NCI-H82 treated with DMSO at 0.1 percent for 48 hours (cell line): Measurements from ENCODE around the gene ZFP57.
A peak's percentile ranks its signal among the peaks of the same experiment; 100 is the strongest.

ENCODE experiments used
- DNase-seq: peaks from one replicate; lab custom pipeline; 2025; ENCODE audit not compliant: unreplicated experiment; lab: John Stamatoyannopoulos, UW

Gene ZFP57

DNA sequence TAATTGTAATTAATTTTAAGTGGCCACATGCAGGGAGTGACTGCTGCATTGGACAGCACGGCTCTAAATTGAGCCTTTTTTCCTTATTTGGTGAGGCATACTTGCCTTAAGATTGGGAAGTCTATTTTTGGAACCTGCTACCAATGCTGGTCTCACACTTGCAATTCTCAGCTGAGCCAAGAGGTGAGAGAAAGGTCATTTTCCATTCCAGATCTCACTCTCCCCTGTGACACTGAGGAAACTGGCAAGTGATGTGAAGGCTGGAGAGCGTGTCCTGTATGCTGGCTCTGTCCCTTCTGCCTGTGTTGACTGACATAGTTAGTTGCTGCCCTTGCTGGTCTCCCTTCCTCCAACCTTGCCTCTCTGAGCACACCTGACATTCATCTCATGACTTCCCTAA is 24.8 kb downstream of the ZFP57 start:
- DNase-seq: no peak

DNA sequence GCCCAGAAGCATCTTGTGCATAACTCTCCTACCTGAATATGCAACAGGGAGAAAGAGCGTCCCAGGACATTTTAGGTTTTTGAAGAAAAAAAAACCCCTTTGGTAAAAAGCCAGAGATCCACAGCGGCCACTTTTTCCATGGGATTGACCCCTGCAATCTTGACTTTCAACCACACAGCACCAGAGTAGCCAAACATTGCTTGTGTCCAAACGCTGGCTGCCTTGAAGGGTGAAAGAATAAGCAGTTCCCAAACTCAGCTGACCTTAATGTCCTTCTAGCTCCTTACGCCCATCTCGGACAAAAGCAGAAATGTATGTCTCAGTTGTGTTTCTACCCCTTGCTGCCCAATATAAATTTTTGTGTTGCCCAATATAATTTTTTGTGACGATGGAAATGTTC is 25.3 kb downstream of the ZFP57 start:
- no peak for DNase-seq

DNA sequence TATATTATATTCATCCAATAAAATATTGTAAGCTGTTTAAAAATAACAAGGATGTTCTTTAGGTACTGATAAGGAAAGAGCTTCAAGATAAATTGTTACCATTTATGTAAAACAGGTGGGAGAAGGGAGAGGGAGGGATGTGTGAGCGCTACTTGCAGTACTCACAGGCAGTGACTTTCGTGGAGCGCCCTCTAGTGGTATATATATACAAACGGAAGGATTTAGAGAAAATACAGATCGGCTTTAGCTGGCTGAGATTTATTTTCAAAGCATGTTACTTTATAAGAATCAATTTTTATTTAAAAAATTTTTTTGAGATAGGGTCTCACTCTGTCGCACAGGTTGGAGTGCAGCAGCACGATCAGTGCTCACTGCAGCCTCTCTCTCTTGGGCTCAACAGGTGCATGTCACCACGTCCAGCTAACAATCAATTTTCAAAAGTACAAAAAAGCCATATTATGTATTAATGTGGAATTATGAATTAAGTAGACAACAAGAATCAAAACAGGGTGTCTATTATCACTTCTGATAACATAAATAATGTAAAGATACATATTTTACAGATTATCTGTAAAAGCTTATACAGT is 27.4 kb downstream of the ZFP57 start:
- DNase-seq: peak; percentile 85

DNA sequence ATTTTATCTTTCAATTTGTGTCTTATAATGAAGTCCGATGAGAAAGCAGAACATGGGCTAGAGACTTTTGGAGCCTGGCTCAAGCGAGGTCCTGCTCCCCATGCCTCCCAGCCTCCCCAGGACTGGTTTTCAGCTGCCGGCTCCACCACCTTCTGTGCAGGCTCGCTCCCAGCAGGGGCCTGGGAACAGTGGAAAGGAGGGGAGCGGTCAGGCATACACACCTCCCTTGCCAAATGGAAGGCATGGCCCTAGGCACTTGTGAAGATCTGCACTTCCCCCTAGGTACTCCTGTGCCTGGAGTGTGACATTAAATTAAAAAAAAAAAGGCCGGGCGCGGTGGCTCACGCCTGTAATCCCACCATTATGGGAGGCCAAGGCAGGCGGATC is 28.8 kb downstream of the ZFP57 start:
- DNase-seq: no peak

DNA sequence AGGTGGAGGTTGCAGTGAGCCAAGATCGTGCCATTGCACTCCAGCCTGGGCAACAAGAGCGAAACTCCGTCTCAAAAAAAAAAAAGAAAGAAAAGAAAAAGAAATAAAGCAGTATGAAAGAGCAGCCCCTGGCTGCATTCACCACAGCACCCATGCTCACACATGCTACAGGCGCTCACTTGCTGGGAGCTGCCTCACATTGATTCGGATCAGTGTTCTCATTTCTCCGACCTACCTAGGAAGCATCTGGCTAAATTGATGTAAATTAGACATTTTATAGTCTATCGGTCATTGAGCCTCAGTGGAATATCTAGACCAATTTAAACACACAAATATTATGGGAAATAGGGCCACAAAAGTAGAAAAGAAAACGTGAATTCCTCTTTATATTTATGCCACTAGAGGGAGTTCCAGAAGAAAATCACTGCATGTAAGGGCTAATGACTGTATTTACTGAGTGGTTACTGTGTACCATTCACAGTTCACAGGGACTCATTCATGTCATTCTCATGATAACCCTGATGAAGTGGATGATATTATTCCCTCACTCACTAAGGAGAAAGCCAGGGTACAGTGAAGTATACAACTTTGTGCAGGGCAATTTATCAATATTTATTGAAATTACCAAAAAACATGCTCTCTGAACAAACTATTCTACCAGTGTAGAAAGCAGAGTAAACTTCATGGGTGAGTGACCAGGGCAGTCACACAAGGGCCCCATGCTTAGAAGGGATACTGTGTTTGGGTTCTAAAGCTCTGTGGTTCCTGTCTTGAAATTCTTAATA is 29.3 kb downstream of the ZFP57 start:
- peak; percentile 17 for DNase-seq

DNA sequence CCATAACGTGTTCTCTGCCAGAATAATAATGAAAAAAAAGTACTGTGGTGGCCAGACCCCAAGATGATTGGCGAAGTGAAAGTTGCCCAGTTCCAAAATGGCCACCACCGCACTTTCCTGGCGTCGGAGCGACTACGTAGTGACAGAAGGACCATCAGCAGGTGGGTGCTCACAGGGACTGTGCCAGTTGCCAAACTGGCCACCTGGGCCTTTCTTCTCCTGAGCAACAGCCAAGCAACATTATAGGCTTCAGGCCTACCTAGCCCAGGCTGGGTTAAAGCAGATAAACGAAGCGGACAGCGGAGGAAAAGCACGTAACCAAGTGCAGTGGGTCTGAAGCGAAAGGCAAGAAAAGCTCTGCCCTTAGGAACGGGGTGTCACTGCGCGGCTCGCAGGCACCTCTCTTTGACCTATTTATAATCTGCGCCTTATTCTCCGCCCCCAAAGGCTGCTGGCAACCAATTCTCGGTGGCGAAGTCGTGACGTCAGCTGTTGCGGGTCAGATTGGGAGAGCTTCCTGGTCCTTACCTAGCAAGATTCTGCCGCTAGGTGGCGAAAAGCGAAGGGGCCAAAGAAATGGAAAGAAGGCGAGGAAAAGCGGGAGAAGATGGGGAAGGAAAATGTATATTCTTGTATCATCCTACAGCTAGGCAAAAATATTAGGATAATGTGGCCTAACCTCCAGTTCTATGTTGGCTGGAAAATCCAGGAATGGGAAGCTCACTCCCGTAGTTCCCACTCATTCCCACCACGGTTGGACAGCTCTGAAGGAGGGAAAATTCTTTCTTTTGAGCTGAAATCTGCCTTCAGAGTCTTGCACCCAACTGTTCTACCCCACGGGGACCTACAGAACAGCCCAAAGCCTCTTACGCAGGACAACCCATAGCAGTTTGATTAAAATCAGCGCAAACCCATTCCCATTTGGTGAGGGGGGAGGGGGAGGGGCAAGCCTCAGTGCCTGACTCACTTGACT is 31.0 kb downstream of the ZFP57 start:
- DNase-seq: peak; percentile 90

DNA sequence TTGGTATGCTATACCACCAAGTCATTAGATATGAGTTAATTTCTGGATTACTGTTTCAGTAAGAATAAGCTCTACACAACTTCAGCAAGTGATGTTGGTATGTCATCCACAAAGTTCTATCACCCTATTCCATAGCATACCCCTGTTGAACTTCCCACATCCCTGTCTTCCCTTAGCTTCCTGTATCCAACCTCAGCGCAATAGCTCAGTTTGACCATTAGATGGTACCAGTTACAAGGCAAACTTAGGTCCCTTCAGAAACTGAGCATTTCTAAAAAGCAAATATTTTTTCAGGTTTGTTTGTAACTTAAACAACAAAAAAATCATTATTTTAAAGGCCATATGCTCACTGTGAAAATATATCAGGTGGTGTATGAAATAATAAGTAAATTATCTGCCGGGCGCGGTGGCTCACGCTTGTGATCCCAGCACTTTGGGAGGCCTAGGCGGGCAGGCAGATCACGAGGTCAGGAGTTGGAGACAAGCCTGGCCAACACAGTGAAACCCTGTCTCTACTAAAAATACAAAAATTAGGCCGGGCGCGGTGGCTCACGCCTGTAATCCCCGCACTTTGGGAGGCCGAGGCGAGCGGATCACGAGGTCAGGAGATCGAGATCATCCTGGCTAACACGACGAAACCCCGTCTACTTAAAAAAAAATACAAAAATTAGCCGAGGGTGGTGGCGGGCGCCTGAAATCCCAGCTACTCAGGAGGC is 32.9 kb downstream of the ZFP57 start:
- DNase-seq: peak; percentile 28

DNA sequence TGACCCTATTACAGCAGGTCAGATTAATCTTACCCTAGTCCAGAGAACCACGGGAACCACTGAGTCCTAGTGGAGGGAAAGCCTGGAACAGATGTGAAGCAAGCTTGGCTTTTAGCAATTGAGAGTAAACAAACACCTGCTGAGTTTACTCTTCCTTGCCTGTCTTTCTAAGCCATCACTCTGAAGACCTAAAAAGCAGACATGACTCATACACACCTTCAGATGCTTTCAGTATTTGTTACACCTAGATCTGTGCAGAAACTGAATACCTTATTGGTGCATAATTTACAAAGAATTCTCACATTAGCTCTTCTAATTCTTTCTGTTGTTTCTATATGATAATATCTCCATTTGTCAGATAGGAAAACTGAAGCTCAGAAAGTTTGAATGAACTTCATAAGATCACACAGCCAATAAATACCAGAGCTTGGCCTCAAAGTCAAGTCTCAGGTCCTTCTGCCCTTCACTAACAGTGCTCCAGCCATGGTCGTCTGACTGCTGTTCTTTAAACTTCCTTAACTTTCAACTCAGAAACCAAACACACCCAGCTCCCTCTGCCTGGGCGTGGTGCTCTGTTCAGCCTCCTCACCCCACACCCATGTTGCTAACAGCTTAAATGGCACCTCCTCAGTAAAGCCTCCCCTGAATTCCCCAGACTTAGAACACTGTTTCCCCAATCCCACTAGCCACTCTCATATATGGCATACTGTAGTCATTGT is 39.4 kb downstream of the ZFP57 start:
- DNase-seq: no peak

DNA sequence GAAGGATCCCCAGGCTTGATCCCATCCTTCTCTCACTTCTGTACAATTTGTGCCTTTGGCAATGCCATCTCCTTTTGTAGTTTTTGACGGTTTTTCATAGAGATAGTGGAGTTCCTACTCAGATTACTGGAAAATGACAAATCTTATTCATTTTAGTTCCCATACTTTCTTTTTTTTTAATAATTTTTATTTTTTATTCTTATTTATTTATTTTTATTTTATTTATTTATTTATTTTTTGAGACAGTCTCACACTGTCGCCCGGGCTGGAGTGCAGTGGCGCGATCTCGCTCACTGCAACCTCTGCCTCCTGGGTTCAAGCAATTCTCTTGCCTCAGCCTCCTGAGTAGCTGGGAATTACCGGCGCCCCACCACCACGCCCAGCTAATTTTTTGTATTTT is 43.7 kb downstream of the ZFP57 start:
- no peak for DNase-seq

DNA sequence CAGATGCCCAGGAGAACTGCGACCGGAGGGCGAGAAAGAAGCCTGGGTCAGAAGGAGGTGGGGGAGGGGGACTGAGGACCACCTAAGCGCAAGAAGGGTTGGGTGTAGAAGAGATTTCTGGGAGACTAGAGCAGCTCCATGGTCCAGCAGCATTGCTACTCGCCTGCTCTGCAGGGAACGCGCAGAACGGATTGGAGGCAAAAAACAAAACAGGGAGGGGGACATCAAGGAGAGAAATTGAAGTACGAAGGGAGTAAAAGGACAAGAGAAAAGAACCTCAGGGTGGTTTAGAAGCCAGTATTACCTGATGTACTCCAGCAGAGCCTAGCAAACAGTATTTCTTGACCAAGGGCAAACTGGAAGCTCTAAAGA is 47.4 kb downstream of the ZFP57 start:
- DNase-seq: peak; percentile 58

DNA sequence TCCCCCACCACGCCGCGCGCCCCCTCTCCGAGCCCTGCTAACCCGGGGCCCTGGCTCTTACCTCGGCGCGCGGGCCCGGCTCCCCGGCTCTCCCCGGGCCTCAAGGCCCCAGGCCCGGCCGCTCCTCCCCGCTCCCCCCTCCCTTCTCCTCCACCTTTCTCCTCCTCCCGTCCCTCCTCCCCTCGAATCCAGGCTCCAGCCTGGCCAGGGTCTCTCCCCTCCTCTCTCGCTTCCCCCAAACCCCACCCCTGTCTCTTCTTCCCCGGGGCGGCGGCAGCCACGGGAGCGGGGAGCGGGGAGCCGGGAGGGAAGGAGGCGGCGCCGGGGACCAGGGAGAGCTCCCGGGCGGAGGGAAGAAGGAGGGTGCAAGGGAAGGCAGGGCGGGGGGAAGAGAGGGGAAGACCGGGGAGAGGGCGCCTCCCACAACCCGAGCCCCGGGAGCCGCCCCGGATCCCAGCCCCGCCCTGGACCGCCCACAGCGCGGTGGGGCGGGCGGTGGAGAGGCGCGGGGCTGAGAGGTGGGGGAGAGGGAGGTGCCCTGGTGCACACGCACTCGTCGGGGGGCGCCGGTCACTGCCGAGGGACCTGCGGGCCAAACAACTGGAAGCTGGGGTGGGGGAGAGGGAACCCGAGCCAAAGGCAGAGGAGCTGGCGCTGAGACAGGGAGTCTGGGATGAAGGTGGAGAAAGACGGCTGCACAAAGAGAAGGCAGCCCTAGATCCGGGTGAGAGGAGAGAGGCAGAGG is 48.0 kb downstream of the ZFP57 start, which contains the start of gene GABBR1:
TSS of gene GABBR1 (minus strand) at position 395 of the 745 bp plus-strand sequence. CDS start 798 bp downstream, outside the sequence.
- peak; percentile 69 for DNase-seq

DNA sequence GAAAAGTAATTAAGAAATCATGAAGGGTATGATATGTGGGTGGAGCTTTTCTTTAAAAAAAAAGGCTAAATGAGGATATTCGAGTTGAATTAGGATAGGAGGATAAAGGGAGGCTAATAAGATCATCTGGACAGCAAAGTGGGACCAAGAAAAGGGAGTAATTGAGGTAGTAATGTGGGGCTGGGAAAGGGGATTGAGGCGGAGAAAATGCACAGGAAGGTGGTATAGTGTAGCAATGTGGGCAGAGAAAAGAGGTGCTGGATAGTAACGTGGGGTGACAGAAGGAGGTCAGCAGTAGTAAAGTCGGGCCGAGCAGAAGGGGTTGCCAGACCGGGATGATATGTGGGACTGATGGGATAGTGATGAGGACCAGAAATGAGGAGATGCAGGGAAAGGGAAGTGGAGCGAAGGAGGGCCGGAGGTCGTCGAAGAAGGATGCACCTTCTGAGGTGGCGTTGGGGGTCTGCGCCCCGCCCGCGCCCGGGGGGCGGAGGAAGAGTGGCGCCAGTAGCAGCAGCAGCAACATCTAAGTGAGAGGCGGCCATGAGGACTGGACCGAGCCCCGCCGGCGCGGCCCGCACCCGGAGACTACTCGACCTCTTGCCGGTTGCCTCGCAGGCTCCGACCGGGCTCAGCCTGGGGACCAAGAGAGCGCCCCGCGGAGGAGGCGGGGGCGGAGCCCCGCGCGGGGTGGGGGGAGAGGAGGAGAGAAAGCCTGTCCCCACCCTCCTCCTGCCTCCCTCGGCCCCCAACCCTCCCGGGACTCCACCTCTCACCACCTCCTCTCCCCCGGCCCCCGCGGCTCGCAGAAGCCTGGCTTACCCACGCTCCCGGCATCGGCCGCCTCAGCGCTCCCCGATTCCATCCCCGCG is 48.9 kb downstream of the ZFP57 start:
- no peak for DNase-seq

DNA sequence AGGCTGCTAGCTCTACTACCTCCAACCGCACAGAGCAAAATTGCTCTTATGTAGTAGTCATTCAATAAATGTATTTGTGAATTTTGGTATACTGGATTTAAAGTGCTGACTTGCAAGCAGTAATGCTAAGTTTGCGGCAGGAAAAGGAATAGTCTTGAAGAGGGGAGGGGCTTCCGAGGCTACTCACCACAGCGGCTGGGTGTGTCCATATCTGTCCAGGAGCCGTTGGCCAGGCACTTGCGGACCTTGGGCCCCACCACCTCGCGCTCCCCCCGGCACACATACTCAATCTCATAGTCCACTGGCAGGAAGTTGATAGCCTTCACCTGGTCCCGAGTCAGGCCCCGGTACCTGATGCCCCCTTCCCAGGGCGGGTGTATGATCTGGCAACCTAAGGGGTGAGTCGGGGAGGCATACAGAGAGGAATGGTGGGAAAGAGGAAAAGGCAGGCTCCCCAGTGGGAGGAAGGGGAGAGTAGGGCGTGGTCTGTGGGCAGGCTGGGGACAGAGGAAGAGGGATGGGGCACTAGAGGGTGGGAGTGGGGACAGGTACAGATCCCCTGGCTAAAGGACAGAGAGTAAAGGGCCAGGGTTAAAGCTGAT is 49.6 kb downstream of the ZFP57 start:
- DNase-seq: no peak

DNA sequence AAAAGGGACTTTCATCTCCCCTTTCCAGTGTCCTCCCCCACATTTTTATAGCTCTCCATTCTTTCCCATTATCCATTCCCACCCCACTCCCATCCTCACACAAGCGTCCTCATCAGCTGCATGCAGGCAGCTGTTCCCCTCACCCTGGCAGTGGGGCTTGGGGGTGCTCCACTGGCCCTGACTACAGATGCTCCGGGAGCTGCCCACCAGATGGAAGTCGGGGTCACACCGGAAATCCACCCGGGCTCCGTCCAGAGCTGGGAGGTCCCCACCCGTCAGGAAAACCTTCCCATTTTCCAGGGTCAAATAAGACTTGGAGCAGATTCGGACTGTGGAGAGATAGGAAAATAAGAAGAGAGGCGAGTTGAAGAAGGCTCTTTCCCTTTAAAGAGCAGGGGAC is 50.6 kb downstream of the ZFP57 start:
- no peak for DNase-seq

DNA sequence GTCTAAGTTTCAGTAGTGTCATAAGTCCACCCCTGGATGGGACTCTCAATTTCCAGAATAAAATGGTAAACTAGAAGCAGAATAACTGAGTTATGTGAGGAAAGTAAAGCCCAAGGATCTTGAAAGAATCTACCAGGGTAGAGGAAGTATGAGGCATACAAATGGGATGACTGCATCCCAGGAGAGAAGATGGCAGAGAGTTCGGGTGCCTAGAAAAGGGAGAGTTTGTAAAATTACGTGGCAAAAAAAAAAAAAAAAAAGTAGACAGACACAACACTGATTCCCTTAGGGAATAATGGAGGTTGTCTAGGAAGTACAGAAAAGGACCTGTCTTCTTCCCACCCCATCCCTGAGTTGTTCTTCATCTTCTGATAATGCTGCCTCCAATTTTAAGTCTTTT is 51.4 kb downstream of the ZFP57 start:
- no peak for DNase-seq

DNA sequence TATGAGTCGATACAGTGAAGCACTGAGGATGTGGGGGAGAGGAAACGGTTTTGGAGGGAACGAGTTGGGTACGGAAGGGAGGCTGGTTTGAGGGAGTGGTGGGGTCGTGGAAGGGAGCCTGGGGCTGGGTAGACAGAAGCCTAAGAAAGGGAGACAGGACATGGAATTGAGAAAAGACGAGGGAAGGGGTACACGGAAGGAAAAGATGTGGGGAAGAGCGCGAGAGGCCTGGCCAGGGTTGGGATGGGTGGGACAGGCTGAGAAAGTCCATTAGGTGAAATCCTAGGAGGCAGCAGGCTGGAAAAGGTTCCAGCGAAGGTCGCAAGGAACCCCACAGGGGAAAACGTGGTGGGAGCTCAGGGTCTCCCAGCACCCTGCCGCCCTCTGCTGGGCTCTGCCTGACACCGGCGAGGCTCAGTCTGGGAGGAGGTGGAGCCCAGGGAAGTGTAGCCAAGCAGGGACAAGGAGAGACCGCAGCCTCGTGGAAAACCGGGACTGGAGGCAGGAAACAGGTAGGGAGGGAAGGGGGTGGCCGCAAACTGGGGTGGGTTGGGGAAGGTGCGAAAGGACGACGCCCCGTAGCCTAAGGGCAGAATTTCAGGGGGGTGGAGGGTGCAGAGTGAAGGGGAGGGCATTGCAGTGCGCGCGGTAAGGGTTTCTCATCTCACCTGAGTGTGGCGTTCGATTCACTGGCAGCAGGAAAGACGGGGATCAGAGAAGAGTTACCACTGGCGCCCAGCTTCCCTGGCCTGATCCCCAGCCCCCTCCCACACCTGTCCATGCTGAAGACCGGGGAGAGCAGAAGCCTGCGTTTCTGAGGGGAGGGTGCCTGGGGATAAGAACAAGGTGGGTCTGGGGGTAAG is 52.3 kb downstream of the ZFP57 start:
- peak; percentile 80 for DNase-seq

DNA sequence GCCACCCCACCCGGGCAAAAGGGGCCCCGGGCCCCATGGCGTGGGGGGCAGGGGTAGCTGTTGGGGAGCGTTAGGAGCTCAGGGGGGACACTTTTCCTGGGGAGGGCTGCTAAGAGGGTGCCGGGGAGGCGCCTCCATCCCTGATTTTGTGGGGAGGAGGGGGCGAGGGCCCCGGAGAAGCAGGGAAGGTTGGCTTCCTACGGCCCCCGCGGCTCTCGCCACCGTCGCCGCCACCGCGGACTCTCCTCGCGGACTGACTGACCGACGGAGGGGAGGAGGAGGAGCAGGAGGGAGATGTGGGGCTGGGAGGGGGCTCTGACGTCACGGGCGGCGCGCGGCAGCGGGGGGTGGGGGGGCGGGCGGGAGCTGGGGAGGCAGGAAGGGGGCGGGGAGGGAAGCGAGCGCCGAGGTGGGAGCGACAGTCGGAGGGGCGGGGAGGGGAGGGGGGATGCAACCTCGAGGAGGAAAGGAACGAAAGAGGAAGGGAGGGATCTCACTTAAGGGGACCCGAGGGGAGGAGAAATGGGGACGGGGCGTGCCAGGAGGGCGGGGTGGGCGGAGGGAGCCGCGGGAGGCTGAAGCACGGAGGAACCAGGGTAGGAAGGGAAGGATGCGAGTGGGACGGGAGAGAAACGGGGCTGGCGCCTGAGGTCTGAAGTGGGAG is 53.1 kb downstream of the ZFP57 start:
- peak; percentile 77 for DNase-seq
